Neural cell (in vitro differentiated cells): ENCODE data around the gene DEPDC5.

Source experiments
- CTCF ChIP-seq: fragments of 450-650 bp; IDR thresholded peaks from 2 replicates; pipeline ENCODE4 v1.5.1; 2014; ENCODE audit warnings: antibody characterized with exemption, mild to moderate bottlenecking, moderate library complexity; ENCODE audit not compliant: poor library complexity, severe bottlenecking
- EP300 ChIP-seq: fragments of 450-650 bp; conservative IDR thresholded peaks from 2 replicates; pipeline ENCODE4 v1.6.1; 2014; ENCODE audit warnings: antibody characterized with exemption, mild to moderate bottlenecking, moderate library complexity; ENCODE audit not compliant: poor library complexity, severe bottlenecking
- POLR2AphosphoS5 ChIP-seq: IDR thresholded peaks from 2 replicates; pipeline ENCODE4 v1.6.1; 2012
- RAD21 ChIP-seq: fragments of 450-650 bp; conservative IDR thresholded peaks from 2 replicates; pipeline ENCODE4 v1.6.1; 2014; ENCODE audit warnings: antibody characterized with exemption, mild to moderate bottlenecking, moderate library complexity

GRCh38 chr22:31952094-31952401 lies 198.2 kb downstream of the DEPDC5 start:
- TF ChIP-seq POLR2AphosphoS5 (no peak), CTCF (peak; percentile 47), RAD21 (peak; percentile 44), EP300 (no peak)
